ENCODE measurements around the gene HSFX1. TPM values are rescaled to one million over a fixed set of nuclear protein-coding genes. Genes with fewer than 3 reads are reported as not detected.

The HSFX1 gene
- polyA plus RNA-seq, 1 experiment = 0.21 TPM

DNA sequence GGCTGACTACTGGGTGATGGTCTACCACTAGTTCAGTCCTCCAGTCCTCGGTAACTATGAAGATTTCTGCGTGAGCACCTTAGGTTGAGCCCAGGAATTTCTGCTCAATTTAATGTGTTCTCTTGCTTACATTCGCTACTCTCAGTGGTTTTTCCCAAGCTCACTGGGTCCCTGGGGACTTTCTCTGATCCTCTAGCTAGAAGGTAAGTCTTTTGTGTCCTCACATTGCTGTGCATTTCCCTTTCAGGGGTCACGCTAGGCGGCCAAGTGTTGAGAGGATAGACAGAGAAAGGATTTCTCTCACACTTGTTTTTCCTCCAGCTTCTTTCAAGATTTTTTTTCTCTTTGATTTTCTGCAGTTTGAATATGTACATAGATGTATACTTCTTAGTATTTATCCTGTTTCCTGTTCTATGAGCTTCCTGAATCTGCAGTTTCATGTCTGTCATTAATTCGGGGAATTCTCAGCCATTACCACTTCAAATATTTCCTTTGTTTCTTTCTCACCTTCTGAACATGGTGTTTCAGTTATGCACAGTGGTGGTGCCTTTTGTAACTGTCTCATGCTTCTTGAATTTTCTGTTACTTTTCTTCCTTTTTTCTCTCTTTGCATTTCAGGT lies 25.3 kb downstream of the HSFX1 start:
- Histone ChIP-seq H3K9me3 (ENCODE audit: control insufficient read depth, insufficient read depth, low read length) (no peaks in the 10 kb centered on the region), H3K4me3 (ENCODE audit: low read depth, low read length) (no peak overlapping the region), H3K27me3 (ENCODE audit: control insufficient read depth, insufficient read depth, low read length) (no peaks in the 10 kb centered on the region), H3K27ac (ENCODE audit: low read depth, low read length) (no peak overlapping the region)
- DNase-seq (ENCODE audit: low read depth, low spot score) = no peak
- ChIA-PET POLR2A (no interaction called here), CTCF (no interaction called here)
- TF ChIP-seq, protein P1, sequence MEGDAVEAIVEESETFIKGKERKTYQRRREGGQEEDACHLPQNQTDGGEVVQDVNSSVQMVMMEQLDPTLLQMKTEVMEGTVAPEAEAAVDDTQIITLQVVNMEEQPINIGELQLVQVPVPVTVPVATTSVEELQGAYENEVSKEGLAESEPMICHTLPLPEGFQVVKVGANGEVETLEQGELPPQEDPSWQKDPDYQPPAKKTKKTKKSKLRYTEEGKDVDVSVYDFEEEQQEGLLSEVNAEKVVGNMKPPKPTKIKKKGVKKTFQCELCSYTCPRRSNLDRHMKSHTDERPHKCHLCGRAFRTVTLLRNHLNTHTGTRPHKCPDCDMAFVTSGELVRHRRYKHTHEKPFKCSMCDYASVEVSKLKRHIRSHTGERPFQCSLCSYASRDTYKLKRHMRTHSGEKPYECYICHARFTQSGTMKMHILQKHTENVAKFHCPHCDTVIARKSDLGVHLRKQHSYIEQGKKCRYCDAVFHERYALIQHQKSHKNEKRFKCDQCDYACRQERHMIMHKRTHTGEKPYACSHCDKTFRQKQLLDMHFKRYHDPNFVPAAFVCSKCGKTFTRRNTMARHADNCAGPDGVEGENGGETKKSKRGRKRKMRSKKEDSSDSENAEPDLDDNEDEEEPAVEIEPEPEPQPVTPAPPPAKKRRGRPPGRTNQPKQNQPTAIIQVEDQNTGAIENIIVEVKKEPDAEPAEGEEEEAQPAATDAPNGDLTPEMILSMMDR (IDR thresholded peaks at IDR 0.05; ENCODE audit: low read depth, low read length) = no peak

DNA sequence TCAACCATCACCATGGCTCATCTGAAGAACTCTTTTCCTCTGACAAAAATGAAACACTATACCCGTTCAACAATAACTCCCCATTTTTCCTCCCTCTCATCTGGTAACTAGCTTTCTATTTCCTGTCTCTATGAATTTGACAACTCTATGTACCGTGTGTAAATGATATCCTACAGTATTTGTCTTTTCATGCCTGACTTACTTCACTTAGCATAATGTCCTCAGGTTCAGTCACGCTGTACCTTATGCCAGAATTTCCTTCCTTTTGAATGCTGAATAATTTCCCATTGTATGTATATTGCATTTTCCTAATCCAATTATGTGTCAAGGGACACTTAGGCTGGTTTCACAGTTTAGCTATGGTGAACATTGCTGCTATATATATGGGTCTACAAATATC lies 26.1 kb downstream of the HSFX1 start:
- ChIA-PET POLR2A (no interaction called here), CTCF (no interaction called here)
- H3K9me3 ChIP-seq (ENCODE audit: control insufficient read depth, insufficient read depth, low read length) = no peaks in the 10 kb centered on the region
- H3K27ac ChIP-seq (ENCODE audit: low read depth, low read length) = no peak overlapping the region
- H3K27me3 ChIP-seq (ENCODE audit: control insufficient read depth, insufficient read depth, low read length) = no peaks in the 10 kb centered on the region
- TF ChIP-seq, protein P1 (IDR thresholded peaks at IDR 0.05; ENCODE audit: low read depth, low read length) = no peak
- no peak for DNase-seq (ENCODE audit: low read depth, low spot score)
- H3K4me3 ChIP-seq (ENCODE audit: low read depth, low read length) = no peak overlapping the region

DNA sequence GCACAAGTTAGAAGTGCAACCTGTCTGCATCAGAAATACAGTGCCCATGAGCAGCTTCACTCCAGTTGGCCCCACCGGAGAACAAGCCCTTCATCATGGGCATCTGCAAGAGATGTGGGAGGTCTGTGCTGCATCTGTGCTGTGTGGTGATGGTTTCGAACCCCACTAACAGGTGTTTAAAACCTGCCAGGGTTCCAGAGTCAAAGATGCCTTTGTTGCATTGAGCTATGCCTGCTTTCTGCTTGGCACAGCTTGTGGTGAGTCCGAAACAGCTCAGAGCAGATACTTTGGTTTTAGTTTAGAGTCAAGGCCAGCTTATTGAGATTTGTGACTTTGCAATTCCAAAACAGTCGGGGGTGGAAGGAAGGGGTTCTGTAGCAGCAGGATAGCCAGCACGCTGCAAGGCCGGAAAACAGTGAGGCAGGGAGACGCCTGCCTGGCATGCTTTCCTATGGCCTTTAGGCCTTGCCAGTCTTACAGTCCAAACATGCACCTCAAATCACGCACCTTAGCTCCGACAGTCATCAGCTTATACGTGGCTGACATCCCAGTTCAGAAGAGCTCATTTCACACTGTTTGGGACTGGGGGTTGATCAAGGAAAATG lies 29.7 kb downstream of the HSFX1 start:
- H3K27me3 ChIP-seq (ENCODE audit: control insufficient read depth, insufficient read depth, low read length) = no peaks in the 10 kb centered on the region
- no peak for DNase-seq (ENCODE audit: low read depth, low spot score)
- ChIA-PET POLR2A (no interaction called here), CTCF (no interaction called here)
- TF ChIP-seq, protein P1 (IDR thresholded peaks at IDR 0.05; ENCODE audit: low read depth, low read length) = no peak
- H3K4me3 ChIP-seq (ENCODE audit: low read depth, low read length) = no peak overlapping the region
- H3K27ac ChIP-seq (ENCODE audit: low read depth, low read length) = no peak overlapping the region
- no peaks in the 10 kb centered on the region for H3K9me3 ChIP-seq (ENCODE audit: control insufficient read depth, insufficient read depth, low read length)

DNA sequence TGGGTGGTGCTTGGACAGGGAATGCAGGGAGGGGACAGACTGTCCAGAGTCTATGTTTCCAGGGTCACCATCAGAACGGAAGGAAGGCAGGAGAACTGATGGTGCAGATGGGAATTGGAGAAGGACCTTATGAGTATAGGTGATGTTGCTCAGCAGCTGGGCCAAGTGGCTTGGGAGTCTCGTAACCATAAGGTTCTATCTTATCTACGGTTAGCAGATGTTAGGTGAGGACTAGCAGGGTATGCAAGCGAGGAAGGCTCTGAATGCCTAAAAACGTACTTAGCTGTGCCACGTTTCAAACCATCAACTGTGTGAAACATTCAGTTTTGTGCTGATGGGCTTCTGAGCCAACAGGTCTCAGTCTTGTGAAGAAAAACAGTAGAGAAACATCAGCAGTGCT lies 30.2 kb downstream of the HSFX1 start:
- Histone ChIP-seq H3K4me3 (ENCODE audit: low read depth, low read length) (no peak overlapping the region), H3K27me3 (ENCODE audit: control insufficient read depth, insufficient read depth, low read length) (no peaks in the 10 kb centered on the region), H3K27ac (ENCODE audit: low read depth, low read length) (no peak overlapping the region), H3K9me3 (ENCODE audit: control insufficient read depth, insufficient read depth, low read length) (no peaks in the 10 kb centered on the region)
- no peak for DNase-seq (ENCODE audit: low read depth, low spot score)
- ChIA-PET CTCF (no interaction called here), POLR2A (no interaction called here)
- TF ChIP-seq, protein P1 (IDR thresholded peaks at IDR 0.05; ENCODE audit: low read depth, low read length) = no peak

DNA sequence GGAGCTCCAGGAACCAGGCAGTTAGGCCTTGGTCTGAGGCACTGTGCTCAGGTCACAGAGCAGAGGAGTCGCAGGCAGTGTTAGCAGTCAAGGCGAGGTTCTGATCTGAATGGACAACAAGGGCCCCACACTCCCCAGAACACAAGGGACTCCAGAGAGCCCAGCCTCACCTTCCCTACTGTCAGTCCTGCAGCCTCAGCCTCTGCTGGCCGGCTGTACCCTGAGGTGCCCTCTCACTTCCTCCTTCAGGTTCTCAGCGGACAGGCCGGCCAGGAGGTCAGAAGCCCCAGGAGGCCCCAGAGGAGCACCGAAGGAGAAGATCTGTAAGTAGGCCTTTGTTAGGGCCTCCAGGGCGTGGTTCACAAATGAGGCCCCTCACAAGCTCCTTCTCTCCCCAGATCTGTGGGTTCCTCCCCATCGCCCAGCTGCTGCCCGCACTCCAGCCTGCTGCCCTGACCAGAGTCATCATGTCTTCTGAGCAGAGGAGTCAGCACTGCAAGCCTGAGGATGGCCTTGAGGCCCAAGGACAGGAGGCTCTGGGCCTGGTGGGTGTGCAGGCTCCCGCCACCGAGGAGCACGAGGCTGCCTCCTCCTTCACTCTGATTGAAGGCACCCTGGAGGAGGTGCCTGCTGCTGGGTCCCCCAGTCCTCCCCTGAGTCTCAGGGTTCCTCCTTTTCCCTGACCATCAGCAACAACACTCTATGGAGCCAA lies 34.0 kb downstream of the HSFX1 start:
- POLR2A ChIA-PET = no interaction called here
- Histone ChIP-seq H3K9me3 (ENCODE audit: control insufficient read depth, insufficient read depth, low read length) (no peaks in the 10 kb centered on the region), H3K4me3 (ENCODE audit: low read depth, low read length) (no peak overlapping the region), H3K27ac (ENCODE audit: low read depth, low read length) (no peak overlapping the region), H3K27me3 (ENCODE audit: control insufficient read depth, insufficient read depth, low read length) (no peaks in the 10 kb centered on the region)
- TF ChIP-seq, protein P1 (IDR thresholded peaks at IDR 0.05; ENCODE audit: low read depth, low read length) = no peak
- CTCF ChIA-PET = no interaction called here
- no peak for DNase-seq (ENCODE audit: low read depth, low spot score)
